ENCODE data around the gene ARHGAP31.
"Not testable (repeated sequence)": the region's sequence is repeated elsewhere in the genome, so short reads cannot be mapped to it uniquely, and the experiment has no call there.

The ARHGAP31 gene

GRCh38 chr3:119342176-119342575, 48.0 kb downstream of the ARHGAP31 start:
- no peak for FAIRE-seq
- no peak for DNase-seq (ENCODE audit: extremely low spot score, insufficient read length, low read depth)

- peak; percentile 90 for FAIRE-seq
- DNase-seq (ENCODE audit: extremely low spot score, insufficient read length, low read depth), result no peak
Observed at GRCh38 chr3:119343719-119344118, 49.5 kb downstream of the ARHGAP31 start.

GRCh38 chr3:119346076-119346496, 51.9 kb downstream of the ARHGAP31 start:
- DNase-seq (ENCODE audit: extremely low spot score, insufficient read length, low read depth), result no peak
- FAIRE-seq, result no peak

DNA sequence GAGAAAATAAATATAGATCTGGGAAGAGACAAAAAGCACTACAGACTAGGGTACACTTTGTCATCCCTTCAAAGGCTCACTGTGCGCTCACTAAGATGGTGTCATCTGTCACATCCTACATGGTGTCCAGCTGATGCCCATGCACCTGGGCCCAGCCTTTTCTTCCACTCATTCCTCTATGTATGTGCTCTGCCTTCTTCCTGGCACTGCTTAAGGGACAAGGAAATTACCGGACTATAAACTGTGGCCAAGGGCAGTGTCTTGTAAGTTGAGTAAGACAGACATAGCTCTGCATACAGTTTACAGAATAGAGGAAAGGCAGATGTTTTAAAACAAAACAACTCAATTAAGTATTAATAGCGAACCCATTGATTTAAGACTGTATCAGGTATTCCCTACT, 52.9 kb downstream of the ARHGAP31 start:
- no peak for FAIRE-seq

DNA sequence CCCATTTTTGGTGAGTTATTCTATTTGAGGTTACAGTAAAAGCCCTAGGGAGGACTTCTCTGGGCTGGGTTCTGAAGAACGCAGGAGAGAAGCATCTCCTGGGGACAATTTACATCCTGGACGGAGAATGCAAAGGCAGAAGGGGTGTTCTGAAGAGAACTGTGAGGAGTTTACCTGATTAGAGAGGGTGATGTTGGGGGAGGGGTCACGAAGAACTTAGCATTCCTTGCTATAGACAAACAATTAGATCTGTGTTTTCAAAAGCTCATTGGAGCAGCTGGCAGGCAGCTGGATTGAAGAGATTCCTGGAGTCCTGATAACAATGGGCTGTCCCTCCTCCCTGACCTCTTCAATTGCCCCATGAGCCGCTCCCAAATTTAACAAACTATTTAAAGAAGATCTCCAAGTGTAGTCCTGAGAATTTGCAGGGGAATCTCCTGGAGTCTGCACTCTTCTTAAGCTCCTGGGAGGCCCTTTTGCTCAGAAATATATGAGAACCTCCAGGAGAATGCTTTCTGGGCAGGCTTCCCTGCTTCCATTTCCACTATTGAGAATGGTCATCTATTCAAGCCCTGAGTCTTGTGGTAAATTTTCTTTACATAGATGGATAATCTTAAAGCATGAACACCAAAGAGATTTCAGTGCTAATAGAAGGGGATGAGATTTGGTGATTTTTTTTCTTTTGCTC, 55.3 kb downstream of the ARHGAP31 start:
- DNase-seq (ENCODE audit: extremely low spot score, insufficient read length, low read depth) (no peak), FAIRE-seq (no peak)

More for the DNA sequence above, 52.9 kb downstream of the ARHGAP31 start:
- DNase-seq (ENCODE audit: extremely low spot score, insufficient read length, low read depth), result no peak

DNA sequence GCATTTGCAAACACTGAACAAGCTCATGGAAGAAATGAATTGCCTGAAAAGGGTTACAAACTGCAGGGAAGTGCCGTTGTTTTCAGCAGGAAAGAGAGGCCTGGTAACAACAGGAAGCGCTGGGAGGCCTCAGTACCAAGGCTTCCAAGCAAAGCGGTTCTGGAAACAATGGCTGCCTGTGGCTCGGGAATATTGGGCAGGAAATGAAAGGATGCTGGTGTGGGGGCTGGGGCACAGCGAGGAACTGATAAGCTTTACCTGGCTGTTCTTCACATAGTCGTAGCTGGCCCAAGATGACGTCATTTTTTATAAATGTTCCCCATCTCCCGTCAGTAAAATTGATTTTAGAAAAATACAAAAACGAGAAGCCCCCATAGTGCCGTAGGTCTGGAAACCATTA, 55.9 kb downstream of the ARHGAP31 start:
- no peak for FAIRE-seq
- DNase-seq (ENCODE audit: extremely low spot score, insufficient read length, low read depth), result no peak

GRCh38 chr3:119351581-119351980, 57.4 kb downstream of the ARHGAP31 start:
- DNase-seq (ENCODE audit: extremely low spot score, insufficient read length, low read depth) (no peak), FAIRE-seq (no peak)

GRCh38 chr3:119352034-119352609, 57.9 kb downstream of the ARHGAP31 start:
- DNase-seq (ENCODE audit: extremely low spot score, insufficient read length, low read depth), result peak; percentile 17
- FAIRE-seq, result peak; percentile 97

DNA sequence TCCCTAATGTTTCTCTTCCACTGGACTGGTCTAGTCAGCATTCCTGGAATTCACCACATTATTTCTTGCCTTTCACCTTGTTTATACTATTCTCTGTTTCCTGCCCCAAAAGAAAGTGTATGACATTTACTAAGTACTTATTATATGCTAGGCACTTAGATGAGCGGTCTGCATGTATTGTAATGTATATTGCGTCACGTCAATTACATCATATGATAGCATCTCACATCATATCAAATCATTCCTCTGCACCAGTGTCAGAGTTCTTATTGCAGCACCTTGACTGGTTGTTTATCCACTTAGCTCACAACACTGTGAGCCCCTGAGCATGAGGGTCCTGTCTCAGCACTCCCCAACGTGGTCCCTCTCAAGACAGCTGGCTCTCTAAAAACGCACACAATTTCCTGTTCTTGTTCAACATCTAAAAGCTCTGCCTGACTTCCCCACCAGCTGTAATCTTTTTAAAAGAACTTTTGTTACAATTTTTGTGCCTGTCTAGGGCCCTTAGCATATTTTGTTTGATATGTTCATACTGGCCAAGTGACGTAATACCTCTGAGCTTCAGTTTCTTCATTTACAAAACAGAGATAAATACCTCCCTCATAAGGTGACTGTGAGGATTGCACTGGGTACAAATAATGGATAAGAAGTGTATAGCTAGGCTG, 58.8 kb downstream of the ARHGAP31 start:
- peak; percentile 41 for FAIRE-seq
- no peak for DNase-seq (ENCODE audit: extremely low spot score, insufficient read length, low read depth)

DNA sequence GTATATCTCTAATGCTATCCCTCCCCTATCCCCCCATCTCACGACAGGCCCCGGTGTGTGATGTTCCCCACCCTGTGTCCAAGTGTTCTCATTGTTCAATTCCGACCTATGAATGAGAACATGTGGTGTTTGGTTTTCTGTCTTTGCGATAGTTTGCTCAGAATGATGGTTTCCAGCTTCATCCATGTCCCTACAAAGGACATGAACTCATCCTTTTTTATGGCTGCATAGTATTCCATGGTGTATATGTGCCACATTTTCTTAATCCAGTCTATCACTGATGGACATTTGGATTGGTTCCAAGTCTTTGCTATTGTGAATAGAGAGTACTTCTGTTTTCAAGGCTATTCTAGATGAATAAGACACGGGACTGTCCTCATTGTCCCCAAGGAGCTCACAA, 61.4 kb downstream of the ARHGAP31 start:
- not testable (repeated sequence) for FAIRE-seq; DNase-seq (ENCODE audit: extremely low spot score, insufficient read length, low read depth)

- no peak for FAIRE-seq
- DNase-seq (ENCODE audit: extremely low spot score, insufficient read length, low read depth), result no peak
Observed at GRCh38 chr3:119356646-119357045, 62.5 kb downstream of the ARHGAP31 start.

DNA sequence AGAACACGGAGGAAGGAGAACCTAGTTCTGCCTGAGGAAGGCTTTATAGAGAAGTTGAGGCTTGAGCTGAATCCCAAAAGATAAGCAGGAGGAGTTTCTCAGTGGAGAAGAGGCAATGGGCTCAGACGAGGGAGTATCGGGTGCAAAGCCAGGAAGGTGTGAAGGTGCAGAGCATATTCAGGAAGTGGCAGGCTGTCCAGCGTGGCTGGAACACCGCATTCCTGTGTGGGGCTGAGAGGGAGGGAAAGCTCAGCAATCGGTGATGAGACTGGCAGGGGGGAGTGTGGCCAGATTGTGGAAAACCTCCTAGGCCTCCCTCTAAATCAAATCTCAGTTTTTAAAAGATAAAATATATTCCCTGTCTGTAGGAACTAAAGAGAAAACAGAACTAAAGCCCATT, 63.0 kb downstream of the ARHGAP31 start:
- DNase-seq (ENCODE audit: extremely low spot score, insufficient read length, low read depth), result no peak
- FAIRE-seq, result peak; percentile 41

- peak; percentile 69 for FAIRE-seq
- peak; percentile 15 for DNase-seq (ENCODE audit: extremely low spot score, insufficient read length, low read depth)
Observed at GRCh38 chr3:119359476-119360326, 65.5 kb downstream of the ARHGAP31 start.

GRCh38 chr3:119360736-119361462, 66.7 kb downstream of the ARHGAP31 start:
- DNase-seq (ENCODE audit: extremely low spot score, insufficient read length, low read depth) (no peak), FAIRE-seq (no peak)

GRCh38 chr3:119362010-119362409, 67.8 kb downstream of the ARHGAP31 start:
- FAIRE-seq, result no peak
- no peak for DNase-seq (ENCODE audit: extremely low spot score, insufficient read length, low read depth)

DNA sequence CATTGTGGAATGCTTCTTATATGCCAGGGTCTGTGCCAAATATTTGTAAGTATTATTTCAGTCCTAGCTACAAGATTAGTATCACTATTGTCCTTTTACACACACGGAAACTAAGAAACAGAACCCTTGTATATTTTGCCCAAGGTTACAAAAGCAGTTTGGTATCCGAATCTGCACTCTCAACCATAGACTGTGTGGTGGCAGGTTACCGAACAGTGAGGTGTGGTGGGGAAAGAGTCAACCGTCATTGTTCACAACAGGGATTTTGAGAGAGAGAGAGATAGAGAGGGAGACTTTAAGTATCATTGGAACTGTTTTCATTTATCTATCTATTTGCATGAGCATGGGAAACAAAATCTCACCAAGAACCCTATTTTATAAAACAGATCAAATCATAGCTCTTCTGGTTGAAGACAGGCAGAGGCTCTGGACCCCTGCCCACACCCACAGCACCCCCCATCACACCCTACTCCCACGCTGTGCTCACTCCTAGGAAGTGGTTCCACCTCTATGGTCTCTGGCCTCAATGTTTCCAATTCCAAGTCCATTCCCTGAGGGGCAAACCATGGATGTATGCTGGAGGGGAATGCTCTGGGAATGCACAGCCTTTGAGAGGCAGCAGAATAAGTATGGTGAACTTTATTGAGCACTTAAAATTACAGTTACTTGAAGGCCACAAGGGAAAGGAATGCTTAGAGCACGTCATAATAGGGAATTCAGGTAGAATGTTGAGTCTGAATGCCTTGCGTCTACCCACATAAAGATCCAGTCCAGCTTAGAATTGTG, 69.0 kb downstream of the ARHGAP31 start:
- no peak for DNase-seq (ENCODE audit: extremely low spot score, insufficient read length, low read depth)
- FAIRE-seq, result no peak

- no peak for FAIRE-seq
- DNase-seq (ENCODE audit: extremely low spot score, insufficient read length, low read depth), result no peak
Observed at GRCh38 chr3:119364401-119364800, 70.2 kb downstream of the ARHGAP31 start.

DNA sequence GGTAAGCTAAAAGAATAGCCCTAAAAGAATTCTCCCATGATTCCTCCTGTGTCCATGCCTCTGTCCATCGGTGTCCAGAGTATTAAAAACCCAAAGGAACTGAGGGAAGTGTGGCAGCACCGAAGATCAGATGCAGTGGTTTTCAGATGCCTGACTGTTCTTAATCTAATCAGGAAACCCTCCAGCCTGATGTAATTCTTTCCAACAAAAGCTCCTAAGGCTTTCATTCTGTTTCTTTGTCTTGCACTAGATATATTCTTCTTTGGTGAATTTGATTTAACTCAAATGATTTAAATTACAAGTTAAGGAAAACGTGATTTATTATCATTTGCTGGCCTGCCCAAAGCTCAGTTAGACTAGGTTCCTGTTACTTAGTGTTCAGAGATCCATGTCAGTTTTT, 71.2 kb downstream of the ARHGAP31 start:
- no peak for DNase-seq (ENCODE audit: extremely low spot score, insufficient read length, low read depth)
- no peak for FAIRE-seq

GRCh38 chr3:119367000-119367399, 72.8 kb downstream of the ARHGAP31 start:
- no peak for DNase-seq (ENCODE audit: extremely low spot score, insufficient read length, low read depth)
- FAIRE-seq, result no peak
